HepG2 (cell line): Measurements from ENCODE around the gene CRY1. TPM values are rescaled to one million over a fixed set of nuclear protein-coding genes. Genes with fewer than 3 reads are reported as not detected.

Experiments used
- ARID3A ChIP-seq: IDR thresholded peaks from 2 replicates; pipeline ENCODE4 v1.6.1; 2012; ENCODE audit warnings: low read depth, low read length, improper control_type of control experiment
- BCLAF1 ChIP-seq: fragments of 450-650 bp; IDR thresholded peaks from 2 replicates; pipeline ENCODE4 v1.6.1; 2017; ENCODE audit warnings: mild to moderate bottlenecking
- GATAD1 ChIP-seq: IDR thresholded peaks from 2 replicates; pipeline ENCODE4 v1.6.1; 2016; ENCODE audit warnings: missing genetic modification reagents, missing compliant biosample characterization
- HDAC6 ChIP-seq: fragments of 200-600 bp; sonication (generic); IDR thresholded peaks from 2 replicates; pipeline ENCODE4 v1.7.0; 2017; ENCODE audit warnings: mild to moderate bottlenecking, antibody characterized with exemption, low read length, low read depth
- NCOA2 ChIP-seq: sonication (generic); formaldehyde crosslinking; IDR thresholded peaks from 2 replicates; pipeline ENCODE4 v1.8.0; 2022; ENCODE audit warnings: inconsistent platforms
- NFIB ChIP-seq: sonication (generic); formaldehyde crosslinking; IDR thresholded peaks from 2 replicates; pipeline ENCODE4 v1.9.0; 2021; ENCODE audit warnings: missing genetic modification reagents, mild to moderate bottlenecking, borderline replicate concordance
- NONO ChIP-seq, 2 experiments: fragments of 450-650 bp in 1 of 2; sonication (generic) in 1 of 2; formaldehyde crosslinking in 1 of 2; IDR thresholded peaks in 1 of 2; conservative IDR thresholded peaks in 1 of 2; 2 replicates each; pipeline versions ENCODE4 v1.6.1 to v1.8.0; 2017 to 2022; ENCODE audit warnings: mild to moderate bottlenecking in 1 of 2, missing genetic modification reagents in 1 of 2, moderate library complexity in 1 of 2
- POLR2AphosphoS2 ChIP-seq: IDR thresholded peaks from 2 replicates; pipeline ENCODE4 v1.6.1; 2011; ENCODE audit warnings: low read depth, low read length, improper control_type of control experiment
- RXRB ChIP-seq: IDR thresholded peaks from 2 replicates; pipeline ENCODE4 v1.6.1; 2016; ENCODE audit warnings: borderline replicate concordance, missing genetic modification reagents, missing compliant biosample characterization
- ZMYM4 ChIP-seq: sonication (generic); formaldehyde crosslinking; IDR thresholded peaks from 2 replicates; pipeline ENCODE4 v1.8.1; 2023; ENCODE audit warnings: mild to moderate bottlenecking, missing genetic modification reagents
- ZNF713 ChIP-seq: sonication (generic); formaldehyde crosslinking; IDR thresholded peaks from 2 replicates; pipeline ENCODE4 v1.4.0; 2020; ENCODE audit warnings: mild to moderate bottlenecking, missing genetic modification reagents
- polyA plus RNA-seq, 8 experiments: library from polyadenylated mRNA; depleted of rRNA in 3 of 8; stranded (reverse) in 7 of 8; unstranded in 1 of 8; fragments of >200 nt; fragmentation: Illumina TruSeq in 4 of 8; extraction: Trizol in 4 of 8; gene quantifications; 2 replicates each; pipeline versions ENCODE4 v1.2.1 to v1.2.3, GENCODE V29; 2011 to 2016; ENCODE audit warnings: low read depth in 4 of 8, missing spikeins in 1 of 8, mixed read lengths in 1 of 8; ENCODE audit not compliant: insufficient read depth in 1 of 8
- total RNA-seq, 5 experiments: library from RNA; depleted of rRNA; stranded (reverse); fragments of >200 nt; fragmentation: Illumina TruSeq; extraction: Trizol; gene quantifications; 2 replicates each; pipeline ENCODE4 v1.2.3, GENCODE V29; 2016; ENCODE audit warnings: low read depth in 1 of 5
- TF ChIP-seq, protein P1 (sequence below), 2 experiments: sonication (generic) in 1 of 2; formaldehyde crosslinking in 1 of 2; IDR thresholded peaks; 2 replicates each; pipeline versions ENCODE4 v1.6.1 to v1.9.0; 2014 to 2022; ENCODE audit warnings: antibody characterized with exemption in 1 of 2, borderline replicate concordance in 1 of 2, inconsistent platforms in 1 of 2, low read depth in 1 of 2, missing genetic modification reagents in 1 of 2
- TF ChIP-seq, protein P2 (sequence below): sonication (generic); formaldehyde crosslinking; IDR thresholded peaks from 2 replicates; pipeline ENCODE4 v1.5.0; 2020; ENCODE audit warnings: mild to moderate bottlenecking, missing genetic modification reagents, moderate library complexity
- TF ChIP-seq, protein P3 (sequence below): sonication (generic); formaldehyde crosslinking; IDR thresholded peaks from 2 replicates; pipeline ENCODE4 v1.4.0; 2020; ENCODE audit warnings: mild to moderate bottlenecking, missing genetic modification reagents, borderline replicate concordance

The CRY1 gene
- total and polyA plus RNA-seq, 2 of the 13 experiments (the other 11 are each of a cell fraction or from before 2014, with no cell fraction given), result 11.4 to 13.9 TPM

DNA sequence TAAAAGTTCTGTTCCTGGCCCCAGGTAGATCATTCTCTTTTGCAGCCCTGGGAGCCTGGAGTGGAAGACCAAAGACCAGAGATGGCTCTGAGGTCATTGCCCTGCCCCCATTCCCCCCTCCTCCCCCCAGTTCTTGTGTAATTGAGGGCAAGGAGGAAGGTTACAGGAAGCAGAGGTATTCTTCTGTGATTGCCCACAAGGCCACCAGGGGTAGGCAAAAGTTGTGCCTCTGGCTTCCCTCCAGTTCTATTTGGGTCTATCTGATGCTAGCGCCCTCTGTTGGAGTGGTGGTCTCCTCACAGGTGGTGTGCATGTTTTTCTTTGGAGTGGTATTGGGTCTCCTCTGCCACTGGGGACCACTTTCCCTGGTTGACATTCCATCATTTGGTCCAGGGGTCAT lies 41.2 kb upstream of the CRY1 start (continued):
- TF ChIP-seq, protein P1, sequence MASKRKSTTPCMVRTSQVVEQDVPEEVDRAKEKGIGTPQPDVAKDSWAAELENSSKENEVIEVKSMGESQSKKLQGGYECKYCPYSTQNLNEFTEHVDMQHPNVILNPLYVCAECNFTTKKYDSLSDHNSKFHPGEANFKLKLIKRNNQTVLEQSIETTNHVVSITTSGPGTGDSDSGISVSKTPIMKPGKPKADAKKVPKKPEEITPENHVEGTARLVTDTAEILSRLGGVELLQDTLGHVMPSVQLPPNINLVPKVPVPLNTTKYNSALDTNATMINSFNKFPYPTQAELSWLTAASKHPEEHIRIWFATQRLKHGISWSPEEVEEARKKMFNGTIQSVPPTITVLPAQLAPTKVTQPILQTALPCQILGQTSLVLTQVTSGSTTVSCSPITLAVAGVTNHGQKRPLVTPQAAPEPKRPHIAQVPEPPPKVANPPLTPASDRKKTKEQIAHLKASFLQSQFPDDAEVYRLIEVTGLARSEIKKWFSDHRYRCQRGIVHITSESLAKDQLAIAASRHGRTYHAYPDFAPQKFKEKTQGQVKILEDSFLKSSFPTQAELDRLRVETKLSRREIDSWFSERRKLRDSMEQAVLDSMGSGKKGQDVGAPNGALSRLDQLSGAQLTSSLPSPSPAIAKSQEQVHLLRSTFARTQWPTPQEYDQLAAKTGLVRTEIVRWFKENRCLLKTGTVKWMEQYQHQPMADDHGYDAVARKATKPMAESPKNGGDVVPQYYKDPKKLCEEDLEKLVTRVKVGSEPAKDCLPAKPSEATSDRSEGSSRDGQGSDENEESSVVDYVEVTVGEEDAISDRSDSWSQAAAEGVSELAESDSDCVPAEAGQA (IDR thresholded peaks at IDR 0.05; ENCODE audit: low read depth), result no peak
- TF ChIP-seq, protein P1 (CRISPR knock-in tag; IDR thresholded peaks at IDR 0.05; ENCODE audit: borderline replicate concordance), result no peak
- TF ChIP-seq NFIB (no peak), RXRB (CRISPR knock-in tag) (peak; percentile 54; the same call in 1 of the 2 replicates), ZMYM4 (peak; percentile 95), NONO (IDR thresholded peaks at IDR 0.05) (no peak), NONO (CRISPR knock-in tag; conservative IDR thresholded peaks at IDR 0.05) (0 out of 2 replicates have a peak, but pooled peaks have one; percentile 20), HDAC6 (no peak), NCOA2 (CRISPR knock-in tag) (no peak), BCLAF1 (no peak), POLR2AphosphoS2 (no peak), GATAD1 (0 out of 2 replicates have a peak, but pooled peaks have one; percentile 14), ZNF713 (CRISPR knock-in tag) (no peak), ARID3A (0 out of 2 replicates have a peak, but pooled peaks have one; percentile 18)
- TF ChIP-seq, protein P2, sequence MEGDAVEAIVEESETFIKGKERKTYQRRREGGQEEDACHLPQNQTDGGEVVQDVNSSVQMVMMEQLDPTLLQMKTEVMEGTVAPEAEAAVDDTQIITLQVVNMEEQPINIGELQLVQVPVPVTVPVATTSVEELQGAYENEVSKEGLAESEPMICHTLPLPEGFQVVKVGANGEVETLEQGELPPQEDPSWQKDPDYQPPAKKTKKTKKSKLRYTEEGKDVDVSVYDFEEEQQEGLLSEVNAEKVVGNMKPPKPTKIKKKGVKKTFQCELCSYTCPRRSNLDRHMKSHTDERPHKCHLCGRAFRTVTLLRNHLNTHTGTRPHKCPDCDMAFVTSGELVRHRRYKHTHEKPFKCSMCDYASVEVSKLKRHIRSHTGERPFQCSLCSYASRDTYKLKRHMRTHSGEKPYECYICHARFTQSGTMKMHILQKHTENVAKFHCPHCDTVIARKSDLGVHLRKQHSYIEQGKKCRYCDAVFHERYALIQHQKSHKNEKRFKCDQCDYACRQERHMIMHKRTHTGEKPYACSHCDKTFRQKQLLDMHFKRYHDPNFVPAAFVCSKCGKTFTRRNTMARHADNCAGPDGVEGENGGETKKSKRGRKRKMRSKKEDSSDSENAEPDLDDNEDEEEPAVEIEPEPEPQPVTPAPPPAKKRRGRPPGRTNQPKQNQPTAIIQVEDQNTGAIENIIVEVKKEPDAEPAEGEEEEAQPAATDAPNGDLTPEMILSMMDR, result peak; percentile 57
- TF ChIP-seq, protein P3, sequence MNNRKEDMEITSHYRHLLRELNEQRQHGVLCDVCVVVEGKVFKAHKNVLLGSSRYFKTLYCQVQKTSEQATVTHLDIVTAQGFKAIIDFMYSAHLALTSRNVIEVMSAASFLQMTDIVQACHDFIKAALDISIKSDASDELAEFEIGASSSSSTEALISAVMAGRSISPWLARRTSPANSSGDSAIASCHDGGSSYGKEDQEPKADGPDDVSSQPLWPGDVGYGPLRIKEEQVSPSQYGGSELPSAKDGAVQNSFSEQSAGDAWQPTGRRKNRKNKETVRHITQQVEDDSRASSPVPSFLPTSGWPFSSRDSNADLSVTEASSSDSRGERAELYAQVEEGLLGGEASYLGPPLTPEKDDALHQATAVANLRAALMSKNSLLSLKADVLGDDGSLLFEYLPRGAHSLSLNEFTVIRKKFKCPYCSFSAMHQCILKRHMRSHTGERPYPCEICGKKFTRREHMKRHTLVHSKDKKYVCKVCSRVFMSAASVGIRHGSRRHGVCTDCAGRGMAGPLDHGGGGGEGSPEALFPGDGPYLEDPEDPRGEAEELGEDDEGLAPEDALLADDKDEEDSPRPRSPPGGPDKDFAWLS, result no peak
